ENCODE measurements around the gene CERCAM. TPM values are rescaled to one million over a fixed set of nuclear protein-coding genes. Genes with fewer than 3 reads are reported as not detected.

The CERCAM gene, protein sequence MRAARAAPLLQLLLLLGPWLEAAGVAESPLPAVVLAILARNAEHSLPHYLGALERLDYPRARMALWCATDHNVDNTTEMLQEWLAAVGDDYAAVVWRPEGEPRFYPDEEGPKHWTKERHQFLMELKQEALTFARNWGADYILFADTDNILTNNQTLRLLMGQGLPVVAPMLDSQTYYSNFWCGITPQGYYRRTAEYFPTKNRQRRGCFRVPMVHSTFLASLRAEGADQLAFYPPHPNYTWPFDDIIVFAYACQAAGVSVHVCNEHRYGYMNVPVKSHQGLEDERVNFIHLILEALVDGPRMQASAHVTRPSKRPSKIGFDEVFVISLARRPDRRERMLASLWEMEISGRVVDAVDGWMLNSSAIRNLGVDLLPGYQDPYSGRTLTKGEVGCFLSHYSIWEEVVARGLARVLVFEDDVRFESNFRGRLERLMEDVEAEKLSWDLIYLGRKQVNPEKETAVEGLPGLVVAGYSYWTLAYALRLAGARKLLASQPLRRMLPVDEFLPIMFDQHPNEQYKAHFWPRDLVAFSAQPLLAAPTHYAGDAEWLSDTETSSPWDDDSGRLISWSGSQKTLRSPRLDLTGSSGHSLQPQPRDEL
- total RNA-seq (2021; ENCODE audit: unreplicated experiment) (11.3 TPM), Bru-seq, nascent RNA (percentile 30 among the genes with signal in this experiment), BruChase-seq, experiment 1, labeled RNA remaining after a 2-hour chase (percentile 36 among the genes with signal in this experiment), BruChase-seq, experiment 2, labeled RNA remaining after a 6-hour chase (percentile 36 among the genes with signal in this experiment)
- polyA plus RNA-seq (2012; ENCODE audit: insufficient read length): 22.5 TPM
- long read RNA-seq, transcript CERCAM-201 (13 exons, 2,685 nt): major isoform, 14 of 20 reads
- long read RNA-seq, partial matches to known transcripts: 6 of 20 reads
- long read RNA-seq, other reads (novel, unspliced or antisense): 0 of 20 reads

DNA sequence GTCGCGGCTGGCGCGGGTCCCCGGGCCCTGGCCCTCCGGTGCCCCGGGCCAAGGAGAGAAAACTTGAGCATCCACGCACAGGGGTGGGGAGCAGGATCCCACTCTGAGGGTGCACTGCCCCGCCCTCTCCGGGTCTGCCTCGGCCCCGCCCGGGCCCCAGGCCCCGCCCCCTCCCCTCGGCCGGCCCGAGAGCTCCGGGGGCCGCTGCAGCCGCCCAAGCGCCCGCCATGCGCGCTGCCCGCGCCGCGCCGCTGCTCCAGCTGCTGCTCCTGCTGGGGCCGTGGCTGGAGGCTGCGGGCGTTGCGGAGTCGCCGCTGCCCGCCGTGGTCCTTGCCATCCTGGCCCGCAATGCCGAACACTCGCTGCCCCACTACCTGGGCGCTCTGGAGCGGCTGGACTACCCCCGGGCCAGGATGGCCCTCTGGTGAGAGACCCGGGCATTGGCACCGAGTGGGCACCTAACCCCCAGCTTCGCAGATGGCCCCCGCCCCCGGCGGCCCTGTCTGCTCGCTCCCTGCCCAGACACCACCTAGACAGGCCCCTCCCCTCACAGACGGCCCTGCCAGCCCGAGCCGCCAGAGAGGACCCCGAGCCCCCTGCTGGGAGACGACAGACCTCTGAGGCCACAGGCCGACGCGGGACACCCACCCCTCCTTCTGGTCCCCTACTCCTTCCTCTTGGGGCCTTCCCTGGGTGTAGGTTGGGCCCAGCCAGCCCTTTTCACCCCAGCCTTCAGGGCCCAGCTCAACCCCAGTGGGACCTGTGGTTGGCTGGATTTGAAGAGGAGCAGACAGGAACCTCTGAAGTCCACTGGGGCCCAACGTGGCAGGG is at the start of gene CERCAM:
TSS of gene CERCAM (plus strand) at position 207 of the 831 bp plus-strand sequence. CDS start at position 228, 21 bp downstream.
- POLR2A ChIA-PET: interaction anchor here (0.6 to 0.7 kb wide), 4 partner anchors 29 to 230 kb away, joined by 5 to 17 read pairs (median 7); partner anchors contain the start of gene CIZ1
- intact Hi-C loops (cut with micrococcal nuclease; ENCODE audit: unreplicated experiment) (no loop called here), in situ Hi-C loops (cut with HindIII; ENCODE audit: low pct_unique_long_range_greater_than_20kb, low sequenced_read_pairs) (no loop called here)
- CTCF ChIA-PET: interaction anchor here (0.6 to 1.7 kb wide), 11 partner anchors 8 to 235 kb away, joined by 3 to 13 read pairs (median 4); partner anchors contain the start of gene GOLGA2
- Histone ChIP-seq H3K4me3 (ENCODE audit: low read depth in 2 of 2, low read length in 2 of 2) (peak within 1 kb of the TSS; percentile 64 to 65), H3K27ac (ENCODE audit: low read length) (peak within 1 kb of the TSS; percentile 29), H3K27me3 (ENCODE audit: control insufficient read depth, insufficient read depth, low read length) (no peaks in the 10 kb centered on the region), H3K9me3 (ENCODE audit: control insufficient read depth, insufficient read depth, low read depth, low read length) (no peaks in the 10 kb centered on the region), H3K4me1 (ENCODE audit: control insufficient read depth, insufficient read depth, low read length) (peaks cover 4% of the 10 kb centered on the region), H3K36me3 (ENCODE audit: control insufficient read depth, insufficient read depth, low read length) (no peaks in the 10 kb centered on the region)
- TF ChIP-seq POLR2AphosphoS5 (IDR thresholded peaks at IDR 0.05; ENCODE audit: low read depth, low read length) (no peak), SIN3A (IDR thresholded peaks at IDR 0.05; ENCODE audit: borderline replicate concordance, insufficient read depth, low read depth, low read length) (no peak), TCF7L2 (IDR thresholded peaks at IDR 0.05; ENCODE audit: low read depth, low read length) (no peak)
- TF ChIP-seq, protein P1, sequence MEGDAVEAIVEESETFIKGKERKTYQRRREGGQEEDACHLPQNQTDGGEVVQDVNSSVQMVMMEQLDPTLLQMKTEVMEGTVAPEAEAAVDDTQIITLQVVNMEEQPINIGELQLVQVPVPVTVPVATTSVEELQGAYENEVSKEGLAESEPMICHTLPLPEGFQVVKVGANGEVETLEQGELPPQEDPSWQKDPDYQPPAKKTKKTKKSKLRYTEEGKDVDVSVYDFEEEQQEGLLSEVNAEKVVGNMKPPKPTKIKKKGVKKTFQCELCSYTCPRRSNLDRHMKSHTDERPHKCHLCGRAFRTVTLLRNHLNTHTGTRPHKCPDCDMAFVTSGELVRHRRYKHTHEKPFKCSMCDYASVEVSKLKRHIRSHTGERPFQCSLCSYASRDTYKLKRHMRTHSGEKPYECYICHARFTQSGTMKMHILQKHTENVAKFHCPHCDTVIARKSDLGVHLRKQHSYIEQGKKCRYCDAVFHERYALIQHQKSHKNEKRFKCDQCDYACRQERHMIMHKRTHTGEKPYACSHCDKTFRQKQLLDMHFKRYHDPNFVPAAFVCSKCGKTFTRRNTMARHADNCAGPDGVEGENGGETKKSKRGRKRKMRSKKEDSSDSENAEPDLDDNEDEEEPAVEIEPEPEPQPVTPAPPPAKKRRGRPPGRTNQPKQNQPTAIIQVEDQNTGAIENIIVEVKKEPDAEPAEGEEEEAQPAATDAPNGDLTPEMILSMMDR (IDR thresholded peaks at IDR 0.05): no peak
- TF ChIP-seq, protein P2, sequence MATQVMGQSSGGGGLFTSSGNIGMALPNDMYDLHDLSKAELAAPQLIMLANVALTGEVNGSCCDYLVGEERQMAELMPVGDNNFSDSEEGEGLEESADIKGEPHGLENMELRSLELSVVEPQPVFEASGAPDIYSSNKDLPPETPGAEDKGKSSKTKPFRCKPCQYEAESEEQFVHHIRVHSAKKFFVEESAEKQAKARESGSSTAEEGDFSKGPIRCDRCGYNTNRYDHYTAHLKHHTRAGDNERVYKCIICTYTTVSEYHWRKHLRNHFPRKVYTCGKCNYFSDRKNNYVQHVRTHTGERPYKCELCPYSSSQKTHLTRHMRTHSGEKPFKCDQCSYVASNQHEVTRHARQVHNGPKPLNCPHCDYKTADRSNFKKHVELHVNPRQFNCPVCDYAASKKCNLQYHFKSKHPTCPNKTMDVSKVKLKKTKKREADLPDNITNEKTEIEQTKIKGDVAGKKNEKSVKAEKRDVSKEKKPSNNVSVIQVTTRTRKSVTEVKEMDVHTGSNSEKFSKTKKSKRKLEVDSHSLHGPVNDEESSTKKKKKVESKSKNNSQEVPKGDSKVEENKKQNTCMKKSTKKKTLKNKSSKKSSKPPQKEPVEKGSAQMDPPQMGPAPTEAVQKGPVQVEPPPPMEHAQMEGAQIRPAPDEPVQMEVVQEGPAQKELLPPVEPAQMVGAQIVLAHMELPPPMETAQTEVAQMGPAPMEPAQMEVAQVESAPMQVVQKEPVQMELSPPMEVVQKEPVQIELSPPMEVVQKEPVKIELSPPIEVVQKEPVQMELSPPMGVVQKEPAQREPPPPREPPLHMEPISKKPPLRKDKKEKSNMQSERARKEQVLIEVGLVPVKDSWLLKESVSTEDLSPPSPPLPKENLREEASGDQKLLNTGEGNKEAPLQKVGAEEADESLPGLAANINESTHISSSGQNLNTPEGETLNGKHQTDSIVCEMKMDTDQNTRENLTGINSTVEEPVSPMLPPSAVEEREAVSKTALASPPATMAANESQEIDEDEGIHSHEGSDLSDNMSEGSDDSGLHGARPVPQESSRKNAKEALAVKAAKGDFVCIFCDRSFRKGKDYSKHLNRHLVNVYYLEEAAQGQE (IDR thresholded peaks at IDR 0.05; ENCODE audit: insufficient read depth in 1 of 2, low read depth in 2 of 2, low read length in 1 of 2): no peak
- no TSS peak for BruUV-seq (replicated peaks)
- peak; percentile 90 for ATAC-seq
- no peak for DNase-seq (ENCODE audit: low read depth, low spot score)

DNA sequence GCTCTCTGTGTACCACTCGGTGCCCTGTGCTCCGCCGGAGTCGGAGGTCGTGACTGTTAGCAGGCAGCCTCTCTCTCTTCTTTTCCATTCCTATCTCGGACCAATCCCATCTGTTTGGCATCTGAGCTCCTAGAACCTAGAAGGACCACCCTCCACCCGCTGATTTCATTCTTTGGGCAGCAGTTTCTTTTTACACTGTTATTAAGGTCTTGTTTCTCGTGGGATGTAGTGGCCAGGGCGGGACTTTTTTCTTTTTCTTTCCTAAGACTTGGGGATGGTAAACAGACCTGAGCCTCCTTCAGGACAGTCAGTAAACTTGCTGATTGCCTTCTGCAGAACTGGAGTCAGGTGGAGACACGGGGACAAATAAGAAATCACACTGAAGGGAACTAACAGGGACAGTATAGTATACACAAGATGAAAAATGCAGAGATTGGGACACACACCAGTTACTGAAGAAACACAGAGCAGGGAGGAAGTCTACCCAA is 49.0 kb upstream of the CERCAM start:
- intact Hi-C loops (cut with micrococcal nuclease; ENCODE audit: unreplicated experiment): no loop called here
- POLR2A ChIA-PET: interaction anchor here (0.6 kb wide), 1 partner anchor 54 kb away, joined by 9 read pairs; no protein-coding TSS in a partner anchor
- H3K9me3 ChIP-seq (ENCODE audit: control insufficient read depth, insufficient read depth, low read depth, low read length): no peaks in the 10 kb centered on the region
- ATAC-seq: no peak
- H3K4me1 ChIP-seq (ENCODE audit: control insufficient read depth, insufficient read depth, low read length): peaks cover 4% of the 10 kb centered on the region
- H3K4me3 ChIP-seq (ENCODE audit: low read depth in 2 of 2, low read length in 2 of 2): peak overlapping the region; percentile 96 to 97
- no peak for DNase-seq (ENCODE audit: low read depth, low spot score)
- CTCF ChIA-PET: interaction anchor here (0.9 to 1.4 kb wide), 2 partner anchors 9 to 40 kb away, joined by 5 to 10 read pairs; no protein-coding TSS in a partner anchor
- TF ChIP-seq POLR2AphosphoS5 (IDR thresholded peaks at IDR 0.05; ENCODE audit: low read depth, low read length) (no peak), SIN3A (IDR thresholded peaks at IDR 0.05; ENCODE audit: borderline replicate concordance, insufficient read depth, low read depth, low read length) (no peak), TCF7L2 (IDR thresholded peaks at IDR 0.05; ENCODE audit: low read depth, low read length) (no peak)
- TF ChIP-seq, protein P1 (IDR thresholded peaks at IDR 0.05): no peak
- TF ChIP-seq, protein P2 (IDR thresholded peaks at IDR 0.05; ENCODE audit: insufficient read depth in 1 of 2, low read depth in 2 of 2, low read length in 1 of 2): no peak
- peaks cover 5% of the 10 kb centered on the region; the same call in 1 of the 2 replicates for H3K36me3 ChIP-seq (ENCODE audit: control insufficient read depth, insufficient read depth, low read length)
- in situ Hi-C loops (cut with HindIII; ENCODE audit: low pct_unique_long_range_greater_than_20kb, low sequenced_read_pairs): no loop called here
- TSS peak; percentile 93 for BruUV-seq (replicated peaks)
- H3K27ac ChIP-seq (ENCODE audit: low read length): peak overlapping the region; percentile 93
- no peaks in the 10 kb centered on the region for H3K27me3 ChIP-seq (ENCODE audit: control insufficient read depth, insufficient read depth, low read length)
